Measurements from ENCODE around the gene LRRC10B. TPM values are rescaled to one million over a fixed set of nuclear protein-coding genes. Genes with fewer than 3 reads are reported as not detected.

Gene LRRC10B
- total and polyA plus RNA-seq, 3 experiments from 2014 or later, result not detected

GRCh38 chr11:61524963-61525587 lies 16.5 kb downstream of the LRRC10B start:
- ChIA-PET CTCF (interaction anchor here (1.8 kb wide), 1 partner anchor 8 kb away, joined by 16 read pairs; no protein-coding TSS in a partner anchor), POLR2A (no interaction called here)
- H3K27ac ChIP-seq (ENCODE audit: low read depth, low read length), result no peak overlapping the region
- DNase-seq, result no peak
- no peaks in the 10 kb centered on the region for H3K4me1 ChIP-seq (ENCODE audit: insufficient read depth, low read length)
- Mint-ChIP-seq H3K4me1 (no peaks in the 10 kb centered on the region), H3K9me3 (no peaks in the 10 kb centered on the region), H3K4me3 (no peak overlapping the region), H3K36me3 (no peaks in the 10 kb centered on the region), H3K27me3 (peaks cover 6 to 47% of the 10 kb centered on the region in 2 donors), H3K27ac (no peak overlapping the region)
- H3K36me3 ChIP-seq (ENCODE audit: insufficient read depth, low read length), result no peaks in the 10 kb centered on the region
- H3K27me3 ChIP-seq (ENCODE audit: insufficient read depth, low read length, poor library complexity, severe bottlenecking), result no peaks in the 10 kb centered on the region
- no peaks in the 10 kb centered on the region for H3K9me3 ChIP-seq (ENCODE audit: low read length)
- no peak overlapping the region for H3K4me3 ChIP-seq (ENCODE audit: low read length)

- H3K9me3 ChIP-seq (ENCODE audit: low read length), result no peaks in the 10 kb centered on the region
- POLR2A ChIA-PET, result no interaction called here
- no peaks in the 10 kb centered on the region for H3K4me1 Mint-ChIP-seq
- H3K27ac Mint-ChIP-seq, result no peak overlapping the region
- H3K4me3 ChIP-seq (ENCODE audit: low read length), result no peak overlapping the region
- H3K4me3 Mint-ChIP-seq, result no peak overlapping the region
- no peaks in the 10 kb centered on the region for H3K9me3 Mint-ChIP-seq
- no peaks in the 10 kb centered on the region for H3K27me3 ChIP-seq (ENCODE audit: insufficient read depth, low read length, poor library complexity, severe bottlenecking)
- peaks cover 8 to 50% of the 10 kb centered on the region in 2 donors for H3K27me3 Mint-ChIP-seq
- CTCF ChIA-PET, result interaction anchor here (0.9 to 1.8 kb wide), 2 partner anchors 9 to 80 kb away, joined by 3 to 16 read pairs; no protein-coding TSS in a partner anchor
- H3K4me1 ChIP-seq (ENCODE audit: insufficient read depth, low read length), result no peaks in the 10 kb centered on the region
- H3K36me3 Mint-ChIP-seq, result no peaks in the 10 kb centered on the region
- no peaks in the 10 kb centered on the region for H3K36me3 ChIP-seq (ENCODE audit: insufficient read depth, low read length)
- H3K27ac ChIP-seq (ENCODE audit: low read depth, low read length), result no peak overlapping the region
- no peak for DNase-seq
Observed at GRCh38 chr11:61526229-61526628, 17.7 kb downstream of the LRRC10B start.

GRCh38 chr11:61526956-61527731 lies 18.6 kb downstream of the LRRC10B start:
- no peak for DNase-seq
- POLR2A ChIA-PET, result no interaction called here
- Mint-ChIP-seq H3K4me3 (no peak overlapping the region), H3K27ac (no peak overlapping the region), H3K27me3 (peaks cover 8 to 50% of the 10 kb centered on the region in 2 donors), H3K36me3 (no peaks in the 10 kb centered on the region), H3K9me3 (no peaks in the 10 kb centered on the region), H3K4me1 (no peaks in the 10 kb centered on the region)
- no peak overlapping the region for H3K4me3 ChIP-seq (ENCODE audit: low read length)
- H3K27me3 ChIP-seq (ENCODE audit: insufficient read depth, low read length, poor library complexity, severe bottlenecking), result no peaks in the 10 kb centered on the region
- H3K4me1 ChIP-seq (ENCODE audit: insufficient read depth, low read length), result no peaks in the 10 kb centered on the region
- H3K36me3 ChIP-seq (ENCODE audit: insufficient read depth, low read length), result no peaks in the 10 kb centered on the region
- no peaks in the 10 kb centered on the region for H3K9me3 ChIP-seq (ENCODE audit: low read length)
- CTCF ChIA-PET, result interaction anchor here (1.4 to 1.8 kb wide), 2 partner anchors 10 kb away, joined by 4 to 16 read pairs; no protein-coding TSS in a partner anchor
- no peak overlapping the region for H3K27ac ChIP-seq (ENCODE audit: low read depth, low read length)

- CTCF ChIA-PET, result interaction anchor here (1.4 kb wide), 1 partner anchor 11 kb away, joined by 4 read pairs; no protein-coding TSS in a partner anchor
- Histone ChIP-seq H3K36me3 (ENCODE audit: insufficient read depth, low read length) (no peaks in the 10 kb centered on the region), H3K27ac (ENCODE audit: low read depth, low read length) (no peak overlapping the region), H3K27me3 (ENCODE audit: insufficient read depth, low read length, poor library complexity, severe bottlenecking) (no peaks in the 10 kb centered on the region), H3K4me3 (ENCODE audit: low read length) (no peak overlapping the region), H3K4me1 (ENCODE audit: insufficient read depth, low read length) (no peaks in the 10 kb centered on the region), H3K9me3 (ENCODE audit: low read length) (no peaks in the 10 kb centered on the region)
- Mint-ChIP-seq H3K4me1 (no peaks in the 10 kb centered on the region), H3K27ac (no peak overlapping the region), H3K9me3 (no peaks in the 10 kb centered on the region), H3K27me3 (peaks cover 8 to 47% of the 10 kb centered on the region in 2 donors), H3K36me3 (no peaks in the 10 kb centered on the region), H3K4me3 (no peak overlapping the region)
- no peak for DNase-seq
- POLR2A ChIA-PET, result no interaction called here
Observed at GRCh38 chr11:61528114-61528513, 19.6 kb downstream of the LRRC10B start.

GRCh38 chr11:61529537-61530225 lies 21.1 kb downstream of the LRRC10B start:
- no peaks in the 10 kb centered on the region for H3K27me3 ChIP-seq (ENCODE audit: insufficient read depth, low read length, poor library complexity, severe bottlenecking)
- POLR2A ChIA-PET, result no interaction called here
- H3K27ac ChIP-seq (ENCODE audit: low read depth, low read length), result no peak overlapping the region
- Mint-ChIP-seq H3K4me1 (no peaks in the 10 kb centered on the region), H3K27me3 (peaks cover 9 to 48% of the 10 kb centered on the region in 2 donors), H3K9me3 (no peaks in the 10 kb centered on the region), H3K27ac (peak overlapping the region in 1 of 8 donors; percentile 38), H3K36me3 (no peaks in the 10 kb centered on the region), H3K4me3 (peak overlapping the region in 1 of 7 donors; percentile 23)
- DNase-seq, result no peak
- CTCF ChIA-PET, result interaction anchor here (3.8 kb wide), 1 partner anchor 13 kb away, joined by 14 read pairs; no protein-coding TSS in a partner anchor
- no peak overlapping the region for H3K4me3 ChIP-seq (ENCODE audit: low read length)
- H3K36me3 ChIP-seq (ENCODE audit: insufficient read depth, low read length), result no peaks in the 10 kb centered on the region
- H3K4me1 ChIP-seq (ENCODE audit: insufficient read depth, low read length), result no peaks in the 10 kb centered on the region
- no peaks in the 10 kb centered on the region for H3K9me3 ChIP-seq (ENCODE audit: low read length)

GRCh38 chr11:61531044-61531443 lies 22.5 kb downstream of the LRRC10B start:
- Histone ChIP-seq H3K27ac (ENCODE audit: low read depth, low read length) (no peak overlapping the region), H3K9me3 (ENCODE audit: low read length) (no peaks in the 10 kb centered on the region), H3K27me3 (ENCODE audit: insufficient read depth, low read length, poor library complexity, severe bottlenecking) (no peaks in the 10 kb centered on the region), H3K4me3 (ENCODE audit: low read length) (no peak overlapping the region), H3K36me3 (ENCODE audit: insufficient read depth, low read length) (no peaks in the 10 kb centered on the region), H3K4me1 (ENCODE audit: insufficient read depth, low read length) (no peaks in the 10 kb centered on the region)
- ChIA-PET POLR2A (no interaction called here), CTCF (interaction anchor here (1.2 to 3.8 kb wide), 3 partner anchors 14 to 28 kb away, joined by 3 to 14 read pairs (median 7); no protein-coding TSS in a partner anchor)
- H3K36me3 Mint-ChIP-seq, result no peaks in the 10 kb centered on the region
- no peaks in the 10 kb centered on the region for H3K4me1 Mint-ChIP-seq
- H3K9me3 Mint-ChIP-seq, result no peaks in the 10 kb centered on the region
- peaks cover 9 to 45% of the 10 kb centered on the region in 2 donors for H3K27me3 Mint-ChIP-seq
- no peak overlapping the region for H3K4me3 Mint-ChIP-seq
- no peak for DNase-seq
- no peak overlapping the region for H3K27ac Mint-ChIP-seq

- Mint-ChIP-seq H3K4me1 (no peaks in the 10 kb centered on the region), H3K27ac (peak overlapping the region in 1 of 8 donors; percentile 57), H3K9me3 (no peaks in the 10 kb centered on the region), H3K36me3 (no peaks in the 10 kb centered on the region), H3K27me3 (peaks cover 9 to 38% of the 10 kb centered on the region in 2 donors), H3K4me3 (no peak overlapping the region)
- H3K4me3 ChIP-seq (ENCODE audit: low read length), result no peak overlapping the region
- H3K27ac ChIP-seq (ENCODE audit: low read depth, low read length), result no peak overlapping the region
- no peaks in the 10 kb centered on the region for H3K9me3 ChIP-seq (ENCODE audit: low read length)
- H3K27me3 ChIP-seq (ENCODE audit: insufficient read depth, low read length, poor library complexity, severe bottlenecking), result no peaks in the 10 kb centered on the region
- H3K4me1 ChIP-seq (ENCODE audit: insufficient read depth, low read length), result no peaks in the 10 kb centered on the region
- POLR2A ChIA-PET, result no interaction called here
- DNase-seq, result peak in 3 of 5 donors; percentile 10 to 26 (median 13)
- no peaks in the 10 kb centered on the region for H3K36me3 ChIP-seq (ENCODE audit: insufficient read depth, low read length)
- CTCF ChIA-PET, result interaction anchor here (0.6 to 3.8 kb wide), 8 partner anchors 10 to 201 kb away, joined by 3 to 14 read pairs (median 4); no protein-coding TSS in a partner anchor
Observed at GRCh38 chr11:61532134-61533038, 23.8 kb downstream of the LRRC10B start.
